HPDE6-E6E7 (cell line): Measurements from ENCODE around the gene PNMT.

Experiments
- DNase-seq: peaks from one replicate; pipeline ENCODE4 v3.0.0; 2011; ENCODE audit warnings: missing footprints; ENCODE audit errors: extremely low spot score

PNMT gene, protein sequence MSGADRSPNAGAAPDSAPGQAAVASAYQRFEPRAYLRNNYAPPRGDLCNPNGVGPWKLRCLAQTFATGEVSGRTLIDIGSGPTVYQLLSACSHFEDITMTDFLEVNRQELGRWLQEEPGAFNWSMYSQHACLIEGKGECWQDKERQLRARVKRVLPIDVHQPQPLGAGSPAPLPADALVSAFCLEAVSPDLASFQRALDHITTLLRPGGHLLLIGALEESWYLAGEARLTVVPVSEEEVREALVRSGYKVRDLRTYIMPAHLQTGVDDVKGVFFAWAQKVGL

DNA sequence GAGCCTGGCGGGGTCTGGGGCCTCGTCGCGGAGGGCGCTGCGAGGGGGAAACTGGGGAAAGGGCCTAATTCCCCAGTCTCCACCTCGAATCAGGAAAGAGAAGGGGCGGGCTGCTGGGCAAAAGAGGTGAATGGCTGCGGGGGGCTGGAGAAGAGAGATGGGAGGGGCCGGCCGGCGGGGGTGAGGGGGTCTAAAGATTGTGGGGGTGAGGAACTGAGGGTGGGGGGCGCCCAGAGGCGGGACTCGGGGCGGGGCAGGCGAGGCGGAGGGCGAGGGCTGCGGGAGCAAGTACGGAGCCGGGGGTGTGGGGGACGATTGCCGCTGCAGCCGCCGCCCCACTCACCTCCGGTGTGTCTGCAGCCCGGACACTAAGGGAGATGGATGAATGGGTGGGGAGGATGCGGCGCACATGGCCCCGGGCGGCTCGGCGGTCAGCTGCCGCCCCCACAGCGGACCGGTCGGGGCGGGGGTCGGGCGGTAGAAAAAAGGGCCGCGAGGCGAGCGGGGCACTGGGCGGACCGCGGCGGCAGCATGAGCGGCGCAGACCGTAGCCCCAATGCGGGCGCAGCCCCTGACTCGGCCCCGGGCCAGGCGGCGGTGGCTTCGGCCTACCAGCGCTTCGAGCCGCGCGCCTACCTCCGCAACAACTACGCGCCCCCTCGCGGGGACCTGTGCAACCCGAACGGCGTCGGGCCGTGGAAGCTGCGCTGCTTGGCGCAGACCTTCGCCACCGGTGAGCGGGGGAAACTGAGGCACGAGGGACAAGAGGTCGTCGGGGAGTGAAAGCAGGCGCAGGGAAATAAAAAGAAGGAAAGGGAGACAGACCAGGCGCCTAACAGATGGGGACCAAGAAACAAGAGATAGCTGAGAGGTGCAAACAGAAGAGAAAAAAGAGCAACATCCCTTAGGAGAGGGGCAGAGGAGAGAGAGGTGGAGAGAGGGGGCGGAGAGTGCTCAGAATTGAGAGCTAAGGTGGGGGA, at the start of gene PNMT:
Gene PNMT (plus strand): TSS at position 509 of the 980 bp plus-strand sequence. CDS start 23 bp downstream, at position 532.
- DNase-seq, result peak; percentile 53

DNA sequence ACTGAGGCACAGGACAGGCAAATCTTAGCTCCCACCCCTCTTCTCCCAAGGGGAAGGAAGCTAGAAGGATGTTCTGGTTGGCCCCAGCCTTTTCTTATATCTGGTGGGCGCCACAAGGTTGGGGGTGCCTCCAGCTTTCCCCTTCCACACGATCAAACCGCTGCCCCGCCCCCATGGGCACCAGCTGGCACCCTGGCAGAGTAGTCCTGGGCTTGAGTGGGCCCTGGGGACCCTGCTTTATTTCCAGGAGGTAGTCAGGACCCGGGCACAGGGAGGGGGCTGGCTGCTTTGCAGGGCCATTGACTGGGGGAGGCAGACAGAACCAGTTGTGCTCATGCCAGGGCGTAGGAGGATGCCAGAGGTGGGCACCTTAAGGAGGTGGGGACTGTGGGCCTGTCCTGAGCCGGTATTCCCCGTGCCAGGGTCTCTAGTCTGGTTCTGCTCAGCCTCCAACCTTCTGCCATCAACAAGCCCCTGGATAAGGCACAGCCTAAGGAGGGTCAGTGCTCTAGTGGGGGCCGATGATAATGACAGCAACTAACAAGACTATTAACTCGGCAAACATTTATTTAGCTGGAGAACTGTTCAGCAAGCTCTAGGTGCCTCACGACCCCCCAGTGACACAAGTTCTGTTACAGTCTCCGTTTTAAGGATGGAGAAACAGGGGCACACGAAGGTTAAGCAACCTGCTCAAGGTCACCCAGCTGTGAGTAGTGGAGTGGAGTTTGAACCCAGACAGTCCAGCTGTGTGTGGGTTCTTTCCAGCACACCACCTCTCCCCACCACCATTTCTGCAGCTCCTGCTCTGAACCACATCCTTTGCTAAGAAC, 49.1 kb upstream of the PNMT start:
- no peak for DNase-seq

DNA sequence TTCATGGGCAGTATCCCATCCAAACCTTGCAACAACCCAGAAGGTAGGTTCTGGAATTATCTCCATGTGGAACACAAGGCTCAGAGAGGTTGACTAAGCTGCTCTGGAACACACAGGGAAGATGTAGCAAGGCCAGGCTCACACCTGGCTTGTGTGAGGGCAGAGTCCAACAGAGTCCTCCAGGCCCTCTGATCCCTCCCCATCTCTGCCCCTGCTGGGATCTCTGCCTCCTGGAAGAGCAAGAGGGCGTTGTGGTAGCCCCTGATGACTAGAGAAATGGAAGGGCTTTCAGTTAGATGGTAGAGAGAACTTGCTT, 48.5 kb upstream of the PNMT start:
- no peak for DNase-seq

DNA sequence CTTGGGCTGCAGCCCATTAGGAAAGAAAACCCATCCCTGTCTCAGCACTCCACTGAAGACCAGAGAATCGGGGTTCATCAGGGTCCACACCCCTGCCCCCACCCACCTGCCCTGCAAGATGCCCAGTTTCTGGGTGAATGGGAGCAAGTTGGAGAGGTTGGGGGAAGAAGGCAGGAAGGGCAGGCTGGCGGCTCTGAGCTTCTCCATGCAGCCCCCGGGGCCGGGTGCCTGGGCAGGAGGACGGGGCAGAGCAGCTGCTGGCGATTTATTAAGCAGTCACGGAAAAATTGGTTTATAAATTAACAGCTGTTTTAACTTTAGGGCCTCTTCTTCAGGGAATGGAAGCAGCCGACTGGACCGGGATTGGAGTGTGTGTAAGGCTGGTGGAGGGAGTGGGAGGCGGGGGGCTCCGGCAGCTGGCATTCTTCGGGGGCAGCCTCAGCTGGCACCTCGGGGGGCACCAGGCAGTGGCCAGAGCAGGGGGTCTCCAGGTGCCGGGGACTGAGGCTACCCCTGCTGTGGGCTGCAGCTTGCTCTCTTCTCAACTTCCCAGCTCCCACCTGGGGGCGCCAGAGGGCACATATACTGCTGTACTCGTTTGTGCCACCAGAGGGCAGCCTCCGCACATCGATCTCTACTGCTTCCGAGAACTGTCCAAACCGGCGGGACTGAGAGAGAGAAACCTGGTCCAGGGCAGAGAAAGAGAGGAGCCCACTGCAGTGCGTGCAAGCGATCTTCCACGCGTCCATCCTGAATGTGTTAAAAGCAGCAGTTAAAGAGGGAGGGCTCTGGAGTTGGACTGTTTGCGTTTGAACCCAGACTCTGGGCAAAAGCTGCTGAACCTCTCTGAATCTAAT, 46.5 kb upstream of the PNMT start:
- DNase-seq, result peak; percentile 81

DNA sequence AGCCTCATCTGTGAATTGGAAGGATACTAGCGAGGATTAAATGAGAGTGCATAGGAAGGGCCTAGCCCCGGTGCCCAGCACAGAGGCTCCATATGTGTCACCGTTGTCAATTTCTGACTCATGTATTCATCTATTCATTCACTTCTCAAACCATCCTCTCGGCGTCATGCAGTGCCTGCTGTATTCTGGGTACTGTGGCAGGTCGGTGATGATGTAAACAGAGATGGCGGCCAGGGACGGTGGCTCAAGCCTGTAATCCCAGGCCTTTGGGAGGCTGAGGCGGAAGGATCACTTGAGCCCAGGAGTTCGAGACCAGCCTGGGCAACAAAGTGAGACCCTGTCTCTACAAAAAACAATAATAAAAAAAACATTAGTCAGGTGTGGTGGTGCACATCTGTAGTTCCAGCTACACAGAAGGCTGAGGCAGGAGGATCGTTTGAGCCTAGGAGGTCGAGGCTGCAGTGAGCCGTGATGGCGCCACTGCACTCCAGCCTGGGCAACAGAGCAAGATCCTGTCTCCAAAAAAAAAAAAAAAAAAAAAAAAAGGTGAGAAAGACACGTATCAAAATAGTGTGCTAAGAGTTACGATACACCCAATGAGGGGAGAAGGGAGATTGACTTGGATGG, 45.8 kb upstream of the PNMT start:
- DNase-seq, result peak; percentile 47

DNA sequence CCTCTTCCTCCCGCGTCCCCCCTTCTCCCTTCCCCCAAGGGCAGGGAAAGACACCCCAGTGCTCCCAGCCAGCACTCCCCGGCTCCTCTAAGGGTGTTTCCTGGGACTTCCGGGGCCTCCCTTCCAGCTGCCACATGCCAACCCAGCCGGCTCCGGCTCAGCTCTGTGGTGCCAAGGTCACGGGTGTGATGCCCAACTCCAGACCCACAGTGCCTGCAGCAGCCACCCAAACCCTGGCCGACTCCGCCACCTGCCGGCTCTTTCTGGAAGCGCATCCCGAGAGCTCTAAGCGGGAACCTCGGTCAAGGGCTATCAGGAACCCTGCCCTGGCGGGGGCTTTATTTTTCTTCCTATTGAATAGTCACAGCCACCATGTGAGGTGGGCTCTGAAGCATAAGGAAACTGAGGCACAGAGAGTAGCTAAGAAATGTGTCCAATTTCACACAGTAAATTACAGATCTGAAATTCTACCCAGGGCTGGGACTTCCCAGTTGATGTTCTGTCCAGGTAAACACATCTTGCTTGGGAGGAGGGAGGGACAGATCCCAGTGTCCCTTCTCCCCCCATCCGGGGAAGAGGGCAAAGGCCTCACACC, 44.8 kb upstream of the PNMT start:
- peak; percentile 76 for DNase-seq

DNA sequence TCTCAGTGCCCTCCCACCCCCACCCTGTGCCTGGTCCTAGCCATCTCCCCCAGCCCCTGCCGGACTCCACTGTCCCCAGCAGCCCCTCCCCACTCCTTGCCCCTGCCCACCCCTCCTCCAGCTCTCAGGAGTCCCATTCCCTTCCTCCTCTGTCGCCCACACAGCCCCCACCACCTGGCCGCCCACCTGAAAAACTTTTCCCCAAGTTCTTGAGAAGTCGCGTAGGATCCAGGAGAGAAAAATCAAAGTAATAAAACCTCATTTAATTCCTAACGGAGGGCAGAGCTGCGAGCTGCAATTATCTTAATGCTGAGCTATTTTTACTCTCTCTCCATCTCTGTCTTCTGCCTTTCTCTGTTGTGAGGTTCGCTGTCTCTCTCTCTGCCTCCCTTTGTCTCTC, 43.9 kb upstream of the PNMT start:
- no peak for DNase-seq

DNA sequence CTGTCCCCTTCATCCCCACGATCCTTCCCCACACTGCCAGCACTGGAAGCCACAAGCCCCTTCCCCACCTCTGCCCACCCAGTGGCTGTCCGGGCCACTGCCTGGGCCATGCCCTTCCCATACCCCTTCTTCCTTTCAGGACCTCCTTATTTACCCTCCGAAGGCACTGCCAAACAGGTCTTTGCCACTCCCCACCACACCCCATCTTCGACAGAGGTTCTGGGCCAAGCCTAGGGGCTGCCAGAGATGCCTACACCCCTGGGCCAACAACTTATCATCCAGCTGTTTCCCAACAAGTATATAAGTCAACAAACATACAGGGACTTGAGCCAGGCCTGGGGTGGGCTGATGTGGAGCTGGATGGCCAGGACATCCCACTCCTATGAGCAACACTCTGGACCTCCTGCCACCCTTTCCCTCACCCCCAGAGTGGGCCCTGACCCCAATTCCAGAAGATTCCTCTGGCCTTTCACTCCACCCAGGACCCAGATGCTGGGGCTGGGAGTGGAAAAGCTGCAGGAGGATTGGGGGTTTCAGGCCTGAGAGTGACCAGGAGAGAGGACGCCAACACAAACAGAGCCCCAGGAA, 43.0 kb upstream of the PNMT start:
- DNase-seq, result no peak

DNA sequence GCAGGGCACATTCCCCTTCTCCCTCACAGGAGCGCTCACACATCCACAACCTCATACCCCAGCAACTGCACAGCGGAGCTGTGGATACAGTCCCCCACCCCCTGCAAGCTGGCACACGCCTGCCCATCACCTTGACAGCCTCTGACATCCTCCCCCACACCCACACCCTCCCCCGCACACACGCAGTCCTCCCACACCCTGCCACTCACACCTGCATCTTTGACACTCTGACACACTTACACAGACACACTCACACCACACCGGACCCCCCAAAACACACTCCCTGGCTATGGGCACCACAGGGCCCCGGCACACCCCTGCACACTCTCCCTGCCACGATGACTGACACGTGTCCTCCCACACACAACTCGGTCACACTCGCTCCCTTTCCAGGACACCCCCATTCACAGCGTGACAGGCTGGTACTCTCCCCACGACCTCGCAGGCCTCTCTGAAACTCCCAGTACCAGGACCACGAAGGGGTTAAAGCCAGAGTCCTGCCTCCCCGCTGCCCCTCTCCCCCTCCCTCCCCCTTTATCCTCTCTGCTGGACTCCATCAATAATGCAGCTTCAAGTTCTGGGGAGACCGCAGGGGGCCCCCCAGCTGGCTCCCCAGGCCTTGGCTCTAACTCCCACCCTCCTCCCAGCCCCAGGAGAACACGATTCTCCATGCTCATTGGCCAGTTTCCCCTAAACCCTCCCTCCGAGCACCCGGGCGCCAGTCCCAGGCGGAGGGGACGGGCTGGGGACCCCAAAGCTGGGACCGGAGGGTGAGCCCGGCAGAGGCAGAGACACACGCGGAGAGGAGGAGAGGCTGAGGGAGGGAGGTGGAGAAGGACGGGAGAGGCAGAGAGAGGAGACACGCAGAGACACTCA, 41.8 kb upstream of the PNMT start, which contains the start of gene PPP1R1B:
Gene PPP1R1B (plus strand): TSS at position 782 of the 876 bp plus-strand sequence. CDS start 441 bp downstream, outside the sequence.
- DNase-seq, result no peak

DNA sequence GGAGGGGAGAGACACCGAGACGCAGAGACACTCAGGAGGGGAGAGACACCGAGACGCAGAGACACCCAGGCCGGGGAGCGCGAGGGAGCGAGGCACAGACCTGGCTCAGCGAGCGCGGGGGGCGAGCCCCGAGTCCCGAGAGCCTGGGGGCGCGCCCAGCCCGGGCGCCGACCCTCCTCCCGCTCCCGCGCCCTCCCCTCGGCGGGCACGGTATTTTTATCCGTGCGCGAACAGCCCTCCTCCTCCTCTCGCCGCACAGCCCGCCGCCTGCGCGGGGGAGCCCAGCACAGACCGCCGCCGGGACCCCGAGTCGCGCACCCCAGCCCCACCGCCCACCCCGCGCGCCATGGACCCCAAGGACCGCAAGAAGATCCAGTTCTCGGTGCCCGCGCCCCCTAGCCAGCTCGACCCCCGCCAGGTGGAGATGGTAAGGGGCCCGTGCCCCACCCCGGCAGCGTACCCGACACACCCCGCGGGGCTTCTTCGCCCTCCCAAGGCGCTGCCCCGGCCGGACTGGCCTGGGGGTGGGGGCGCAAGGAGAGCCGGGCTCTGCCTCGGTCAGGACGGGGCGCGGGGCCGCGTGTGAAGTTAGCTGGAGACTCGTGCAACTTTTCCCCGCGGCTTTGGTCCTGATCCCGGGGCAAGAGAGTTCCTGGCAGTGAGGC, 41.1 kb upstream of the PNMT start:
- no peak for DNase-seq

DNA sequence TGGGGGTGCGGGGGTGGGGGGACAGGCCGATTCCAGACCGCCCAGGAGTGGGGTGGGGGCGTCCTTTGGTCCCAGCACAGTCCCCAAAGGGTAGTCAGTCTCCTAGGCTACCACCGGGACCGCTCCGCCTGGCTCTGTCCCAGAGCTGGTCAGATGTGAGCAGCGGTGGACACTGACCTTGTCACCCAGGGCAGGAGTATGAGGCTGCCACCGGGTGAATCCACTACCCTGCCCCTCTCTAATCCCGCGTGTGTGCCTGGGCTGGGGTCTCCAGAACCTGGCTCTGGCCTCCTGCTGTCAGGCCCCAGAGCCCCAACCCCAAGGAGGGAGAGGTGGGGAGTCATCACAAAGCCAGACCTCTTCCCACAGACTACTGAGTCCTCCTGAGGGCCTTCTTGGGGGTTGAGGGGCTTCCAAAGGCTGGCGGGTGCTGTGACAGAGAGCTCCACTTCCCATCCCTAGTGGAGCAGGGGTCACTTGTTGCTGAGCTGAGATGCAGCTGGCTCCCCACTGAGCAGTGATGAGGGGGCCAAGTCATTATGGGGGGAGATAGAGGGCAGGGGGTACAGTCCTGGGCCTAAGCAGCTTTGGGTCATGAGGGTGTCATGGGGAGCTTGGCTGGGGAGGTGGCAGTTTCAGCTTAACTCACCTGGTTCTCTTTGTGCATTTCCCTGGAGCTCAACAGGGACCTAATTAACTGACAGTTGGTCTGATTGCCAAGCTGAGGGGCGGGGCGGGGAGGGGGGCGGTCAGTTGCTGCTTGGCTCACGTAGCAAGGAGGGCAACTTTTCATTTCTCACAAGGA, 40.3 kb upstream of the PNMT start:
- DNase-seq, result no peak

DNA sequence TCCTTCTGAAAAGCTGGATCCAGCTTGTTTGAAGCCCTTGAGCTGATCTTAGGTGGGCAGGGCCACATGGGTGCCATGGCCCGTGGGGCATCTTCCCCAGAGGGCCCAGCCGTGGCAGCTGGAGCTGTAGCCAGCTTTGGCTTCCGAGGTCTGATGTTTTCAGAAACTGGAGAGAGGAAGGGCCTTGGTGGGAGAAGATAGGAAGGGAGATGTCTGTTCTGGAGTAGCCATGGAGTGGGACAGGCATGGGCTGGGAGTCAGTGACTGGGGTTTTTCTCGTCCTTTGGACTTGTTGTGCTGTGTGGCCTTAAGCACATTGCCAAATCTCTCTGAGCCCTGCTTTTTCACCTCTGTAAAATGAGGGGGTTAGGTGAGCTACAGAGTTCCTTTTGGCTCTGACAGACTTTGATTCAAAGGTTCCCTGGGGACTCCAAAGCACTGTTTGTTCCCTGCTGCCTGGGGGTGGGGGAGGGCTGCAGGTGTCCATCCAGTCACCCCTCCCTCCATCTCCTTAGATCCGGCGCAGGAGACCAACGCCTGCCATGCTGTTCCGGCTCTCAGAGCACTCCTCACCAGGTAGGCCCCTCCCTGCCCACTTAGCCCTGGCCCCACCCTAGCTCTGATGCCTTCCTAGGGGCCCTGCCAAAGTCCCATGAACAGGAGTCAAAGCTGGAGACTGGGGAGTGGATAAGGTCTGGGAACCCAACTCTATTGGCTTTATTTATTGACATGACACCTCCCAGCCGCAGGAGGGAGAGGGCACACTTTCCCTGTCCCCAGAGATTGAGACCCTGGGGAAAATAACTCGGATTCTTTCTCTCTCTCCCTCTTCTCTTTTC, 39.4 kb upstream of the PNMT start:
- DNase-seq, result no peak

DNA sequence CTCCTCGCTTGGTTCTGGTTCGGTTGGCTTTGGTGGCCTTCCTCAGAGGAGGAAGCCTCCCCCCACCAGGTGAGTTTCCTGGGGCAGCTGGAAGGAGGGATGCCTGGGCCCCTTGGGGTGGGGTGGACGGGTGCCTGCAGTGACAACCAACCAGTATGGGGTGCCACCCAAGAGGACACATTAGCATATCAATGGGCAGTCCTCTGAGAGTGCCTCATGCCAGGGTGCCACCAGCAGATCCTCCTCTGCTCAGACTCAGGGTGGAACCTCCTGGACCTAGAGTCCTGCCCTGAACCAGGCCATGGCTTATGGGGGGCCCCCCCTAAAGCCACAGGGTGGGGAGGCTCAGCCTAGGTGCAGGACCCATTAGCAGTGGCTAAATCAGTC, 38.8 kb upstream of the PNMT start:
- DNase-seq, result no peak

DNA sequence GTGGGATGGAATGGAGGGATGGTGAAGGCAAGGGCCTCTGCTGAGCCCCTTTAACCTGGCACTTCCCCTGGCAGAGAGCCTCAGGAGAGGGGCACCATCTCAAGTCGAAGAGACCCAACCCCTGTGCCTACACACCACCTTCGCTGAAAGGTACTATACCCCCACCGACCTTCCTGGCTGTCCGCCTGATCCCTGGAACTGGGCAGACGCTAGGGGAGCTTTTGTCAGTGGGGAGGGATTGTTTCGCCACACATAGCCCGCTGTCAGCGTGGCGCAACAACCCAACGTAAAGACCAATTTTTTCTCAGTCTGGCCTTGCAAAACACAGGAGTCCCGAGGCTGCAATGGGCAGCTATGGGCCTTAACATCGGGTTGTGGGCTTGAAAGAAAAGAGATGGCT, 38.4 kb upstream of the PNMT start:
- no peak for DNase-seq

DNA sequence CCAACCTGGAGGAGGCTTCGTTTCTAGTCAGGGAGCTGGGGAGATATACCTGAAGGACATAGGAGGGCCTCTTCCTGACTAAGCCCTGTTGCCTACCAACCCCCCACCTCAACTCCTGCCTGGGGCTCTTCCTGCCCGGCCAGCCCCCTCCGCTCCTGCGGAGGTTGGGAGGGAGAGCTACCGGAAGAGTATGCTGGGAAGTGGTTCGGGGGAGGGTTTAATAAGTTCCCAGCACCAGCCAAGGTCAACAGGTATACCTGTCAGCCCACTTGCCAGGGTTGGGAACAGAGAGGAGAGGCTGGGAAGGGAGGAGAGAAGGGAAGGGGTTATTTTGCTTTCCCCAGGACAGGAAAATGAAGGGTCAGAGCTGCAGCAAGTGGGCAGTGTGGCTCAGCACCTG, 36.9 kb upstream of the PNMT start:
- peak; percentile 62 for DNase-seq

DNA sequence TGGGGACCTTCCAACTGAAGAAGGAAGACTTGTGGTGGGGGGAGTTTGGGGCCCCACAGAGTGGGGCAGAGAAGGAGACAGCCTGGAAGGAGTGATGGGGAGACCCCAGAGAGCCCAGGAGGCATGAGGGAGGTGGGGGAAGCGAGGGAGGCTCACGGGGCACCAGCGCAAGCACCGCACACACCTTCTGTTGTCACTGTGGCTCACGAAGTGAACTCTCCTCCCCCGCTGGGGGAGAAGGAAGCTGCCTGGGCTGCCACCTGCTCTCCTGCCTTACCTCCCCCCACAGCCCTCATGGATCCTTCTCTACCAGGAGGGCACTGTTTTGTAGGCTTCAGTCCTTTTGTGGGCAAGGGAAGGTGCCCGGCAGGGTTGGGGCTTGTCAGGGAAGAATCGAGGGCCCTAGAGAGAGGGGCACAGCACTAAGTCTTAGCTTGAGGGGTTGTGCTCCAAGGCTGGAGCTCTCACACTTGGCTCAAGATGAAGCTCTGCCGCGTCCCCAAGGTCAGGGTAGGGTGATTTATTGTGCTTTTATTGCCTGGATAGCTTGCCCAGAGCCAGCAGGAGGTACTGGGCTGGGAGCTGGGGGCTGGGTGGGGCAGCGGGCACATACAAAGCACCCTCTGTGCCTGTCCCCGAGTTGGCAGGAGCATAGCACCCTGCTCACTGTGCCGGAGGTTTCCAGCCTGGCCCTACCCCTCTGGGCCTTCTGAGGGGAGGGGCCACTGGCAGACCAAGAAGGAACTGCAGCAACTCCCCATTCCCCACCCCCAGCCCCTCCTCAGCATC, 35.9 kb upstream of the PNMT start:
- DNase-seq, result no peak
